Gastrocnemius medialis (tissue), 4 donors: ENCODE measurements around the gene MLXIPL. TPM values are rescaled to one million over a fixed set of nuclear protein-coding genes. Genes with fewer than 3 reads are reported as not detected.
A peak's percentile ranks its signal among the peaks of the same experiment; 100 is the strongest.

ENCODE experiments used
- ATAC-seq, 2 donors: fragments of 150-250 bp; one replicate each; pipeline ENCODE4 v1.9.1; 2016
- DNase-seq, 2 donors: peaks; one replicate each; pipeline ENCODE4 v3.0.0-alpha.2; 2019
- H3K27ac ChIP-seq, 4 donors: fragments of 200-600 bp; sonication (generic); 1 replicate in 1 of 4; 2 replicates in 3 of 4; pipeline ENCODE4 v1.5.1; 2016 to 2018; ENCODE audit warnings: mild to moderate bottlenecking in 2 of 4, moderate library complexity in 1 of 4
- H3K27me3 ChIP-seq, 3 donors: fragments of 200-600 bp; sonication (generic) in 2 of 3; 1 replicate in 1 of 3; 2 replicates in 2 of 3; pipeline versions ENCODE4 v1.5.1 to v1.6.0; 2016 to 2019; ENCODE audit warnings: mild to moderate bottlenecking in 1 of 3, moderate library complexity in 1 of 3
- H3K36me3 ChIP-seq, 2 donors: fragments of 200-600 bp; sonication (generic) in 1 of 2; one replicate each; pipeline ENCODE4 v1.5.1; 2017 to 2018
- H3K4me1 ChIP-seq, 2 donors: fragments of 200-600 bp; sonication (generic) in 1 of 2; one replicate each; pipeline ENCODE4 v1.5.1; 2016 to 2017; ENCODE audit warnings: mild to moderate bottlenecking in 2 of 2
- H3K4me3 ChIP-seq, 4 donors: fragments of 200-600 bp; sonication (generic) in 3 of 4; 1 replicate in 1 of 4; 2 replicates in 3 of 4; pipeline ENCODE4 v1.5.1; 2016 to 2019; ENCODE audit warnings: mild to moderate bottlenecking in 2 of 4
- H3K9me3 ChIP-seq, 3 donors: fragments of 200-600 bp; sonication (generic) in 2 of 3; 1 replicate in 1 of 3; 2 replicates in 2 of 3; pipeline ENCODE4 v1.5.1; 2016 to 2019
- CTCF ChIP-seq, 5 experiments: fragments of 450-650 bp in 3 of 5; fragments of 200-600 bp in 2 of 5; sonication (generic) in 2 of 5; IDR thresholded peaks in 4 of 5; conservative IDR thresholded peaks in 1 of 5; 1 replicate in 4 of 5; 2 replicates in 1 of 5; pipeline ENCODE4 v1.5.1; 2016 to 2019; ENCODE audit warnings: antibody characterized with exemption in 5 of 5, mild to moderate bottlenecking in 3 of 5, moderate library complexity in 3 of 5
- POLR2A ChIP-seq, 2 donors: fragments of 450-650 bp; IDR thresholded peaks; one replicate each; pipeline ENCODE4 v1.6.1; 2017; ENCODE audit warnings: antibody characterized with exemption in 2 of 2, mild to moderate bottlenecking in 2 of 2, moderate library complexity in 2 of 2
- in situ Hi-C, 4 donors: fragments of 200-750 bp; cut with MboI; loops; one replicate each; pipeline versions ENCODE4 v1.15.0 to v1.8.0; 2017; ENCODE audit warnings: low sequenced_read_pairs in 4 of 4
- intact Hi-C: fragments of 100-400 bp; cut with DNase I; formaldehyde crosslinking; loops from one replicate; pipeline ENCODE4 v1.15.1; 2023; ENCODE audit warnings: low total_unique reads
- total RNA-seq, 4 donors: library from RNA; depleted of rRNA; stranded (reverse); fragments of >200 nt; gene quantifications; one replicate each; pipeline versions ENCODE4 v1.1.0 to v1.2.3, GENCODE V29; 2016

Gene MLXIPL
- total RNA-seq, 4 donors from 2014 or later: 7.6 to 107 (median 29.2) TPM

GRCh38 chr7:73606801-73607691, 17.3 kb downstream of the MLXIPL start:
- H3K4me1 ChIP-seq: peaks cover 15 to 19% of the 10 kb centered on the region in 2 donors
- TF ChIP-seq CTCF (IDR thresholded peaks at IDR 0.05 in 4 of 5, conservative IDR thresholded peaks at IDR 0.05 in 1 of 5) (peak; percentile 92 to 97 (median 93)), POLR2A (IDR thresholded peaks at IDR 0.05) (no peak)
- intact Hi-C loops: loop anchor here (1.0 kb wide), 2 partner anchors 60 to 118 kb away; partner anchors contain the start of gene VPS37D
- no peak overlapping the region for H3K4me3 ChIP-seq
- in situ Hi-C loops: loop anchor here (5.0 to 25.0 kb wide), 6 partner anchors 55 to 255 kb away; partner anchors contain the start of genes VPS37D (in 2 of the 4) and TMEM270 (in 1 of the 4)
- H3K9me3 ChIP-seq: no peaks in the 10 kb centered on the region
- no peaks in the 10 kb centered on the region for H3K36me3 ChIP-seq
- DNase-seq (no peak), ATAC-seq (peak in 1 of 2 donors; percentile 27)
- H3K27ac ChIP-seq: no peak overlapping the region
- no peaks in the 10 kb centered on the region for H3K27me3 ChIP-seq

DNA sequence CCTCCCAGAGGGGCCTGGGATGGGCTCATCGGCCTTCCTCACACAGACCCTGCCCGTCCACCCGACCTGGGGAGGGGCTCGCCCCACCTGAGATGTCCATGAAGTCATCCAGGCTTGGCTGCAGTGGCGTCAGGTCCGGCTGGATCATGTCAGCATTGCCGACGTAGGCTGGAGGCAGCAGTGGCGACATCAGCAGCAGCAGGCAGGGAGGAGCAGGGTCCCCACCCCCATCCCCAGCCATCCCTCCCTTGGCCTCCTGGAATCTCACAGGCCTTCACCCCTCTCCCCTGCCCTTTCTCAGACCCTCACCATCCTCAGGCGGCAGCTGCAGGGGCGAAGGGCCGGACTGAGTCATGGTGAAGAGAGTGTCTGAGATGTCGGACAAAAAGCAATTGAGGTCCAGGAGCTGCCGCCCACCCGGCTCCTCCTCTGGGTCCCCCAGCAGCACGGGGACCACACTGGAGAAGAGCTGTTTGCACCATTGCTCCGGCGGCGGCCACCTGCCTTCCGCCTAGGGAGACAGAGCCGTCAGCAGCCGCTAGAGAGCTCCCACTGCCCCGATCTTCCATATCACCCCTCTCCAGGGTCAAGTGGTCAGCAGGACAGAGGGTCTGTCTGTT, 18.6 kb downstream of the MLXIPL start:
- in situ Hi-C loops: loop anchor here (5.0 to 25.0 kb wide), 6 partner anchors 57 to 257 kb away; partner anchors contain the start of genes VPS37D (in 2 of the 4) and TMEM270 (in 1 of the 4)
- no peak for ATAC-seq
- TF ChIP-seq POLR2A (IDR thresholded peaks at IDR 0.05) (no peak), CTCF (IDR thresholded peaks at IDR 0.05 in 4 of 5, conservative IDR thresholded peaks at IDR 0.05 in 1 of 5) (no peak)

GRCh38 chr7:73602721-73603651, 21.3 kb downstream of the MLXIPL start:
- Histone ChIP-seq H3K4me3 (no peak overlapping the region), H3K27me3 (no peaks in the 10 kb centered on the region), H3K36me3 (no peaks in the 10 kb centered on the region), H3K9me3 (no peaks in the 10 kb centered on the region), H3K27ac (no peak overlapping the region), H3K4me1 (no peaks in the 10 kb centered on the region)
- intact Hi-C loops (no loop called here), in situ Hi-C loops (loop anchor here in 3 of 4 donors (10.0 to 25.0 kb wide), 3 partner anchors 62 to 259 kb away; partner anchors contain the start of genes VPS37D (in 2 of the 3) and TMEM270 (in 1 of the 3))
- TF ChIP-seq CTCF (IDR thresholded peaks at IDR 0.05 in 4 of 5, conservative IDR thresholded peaks at IDR 0.05 in 1 of 5) (no peak), POLR2A (IDR thresholded peaks at IDR 0.05) (no peak)
- ATAC-seq (no peak), DNase-seq (no peak)

More for the DNA sequence above, 18.6 kb downstream of the MLXIPL start:
- intact Hi-C loops: no loop called here
- no peak overlapping the region for H3K27ac ChIP-seq
- no peaks in the 10 kb centered on the region for H3K27me3 ChIP-seq
- no peak for DNase-seq
- H3K4me3 ChIP-seq: no peak overlapping the region
- H3K9me3 ChIP-seq: no peaks in the 10 kb centered on the region
- peaks cover 2 to 7% of the 10 kb centered on the region in 2 donors for H3K4me1 ChIP-seq
- no peaks in the 10 kb centered on the region for H3K36me3 ChIP-seq

DNA sequence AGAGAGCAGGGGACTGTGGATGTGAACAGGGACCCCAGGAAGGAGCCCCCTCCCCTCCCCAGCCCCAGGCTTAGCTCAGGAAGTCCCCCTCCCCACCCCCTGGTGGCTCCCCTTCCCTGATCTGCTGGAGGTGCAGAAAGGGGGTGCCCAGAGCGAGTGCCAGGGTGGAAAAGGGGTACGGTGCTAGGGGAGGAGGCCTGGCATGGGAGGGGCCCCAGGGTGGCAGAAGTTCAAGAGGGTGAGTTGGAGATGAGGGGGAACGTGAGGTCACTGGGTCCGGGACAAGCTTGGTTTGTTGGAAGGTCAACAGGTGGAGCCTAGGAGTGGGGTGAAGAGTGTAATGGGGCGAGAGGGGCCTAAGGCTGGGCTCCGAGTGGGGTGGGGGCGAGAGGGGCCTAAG, 24.4 kb downstream of the MLXIPL start:
- intact Hi-C loops (no loop called here), in situ Hi-C loops (loop anchor here in 3 of 4 donors (10.0 to 25.0 kb wide), 3 partner anchors 65 to 262 kb away; partner anchors contain the start of genes VPS37D (in 2 of the 3) and TMEM270 (in 1 of the 3))
- no peaks in the 10 kb centered on the region for H3K4me1 ChIP-seq
- H3K9me3 ChIP-seq: no peaks in the 10 kb centered on the region
- H3K27me3 ChIP-seq: no peaks in the 10 kb centered on the region
- no peak for ATAC-seq
- TF ChIP-seq CTCF (IDR thresholded peaks at IDR 0.05 in 4 of 5, conservative IDR thresholded peaks at IDR 0.05 in 1 of 5) (no peak), POLR2A (IDR thresholded peaks at IDR 0.05) (no peak)
- no peak overlapping the region for H3K4me3 ChIP-seq
- H3K36me3 ChIP-seq: peaks cover 0 to 4% of the 10 kb centered on the region in 2 donors
- no peak overlapping the region for H3K27ac ChIP-seq
- no peak for DNase-seq
